Esophagus (tissue), 2 donors: Measurements from ENCODE around the gene DMAC2L. TPM values are rescaled to one million over a fixed set of nuclear protein-coding genes. Genes with fewer than 3 reads are reported as not detected.

Experiments used
- H3K27ac ChIP-seq, 2 donors: one replicate each; pipeline ENCODE4 v1.5.1; 2013; ENCODE audit warnings: low read depth in 2 of 2, mild to moderate bottlenecking in 2 of 2, inconsistent platforms in 1 of 2, low read length in 1 of 2, moderate library complexity in 1 of 2
- H3K27me3 ChIP-seq, 2 donors: one replicate each; pipeline ENCODE4 v1.6.1; 2013; ENCODE audit warnings: low read length in 2 of 2, control low read depth in 1 of 2, mild to moderate bottlenecking in 1 of 2; ENCODE audit not compliant: insufficient read depth in 2 of 2, control insufficient read depth in 1 of 2
- H3K36me3 ChIP-seq, 2 donors: one replicate each; pipeline ENCODE4 v1.6.1; 2013; ENCODE audit warnings: low read length in 1 of 2; ENCODE audit not compliant: control insufficient read depth in 2 of 2, insufficient read depth in 2 of 2
- H3K4me1 ChIP-seq, 2 donors: one replicate each; pipeline ENCODE4 v1.6.1; 2013; ENCODE audit warnings: low read length in 1 of 2; ENCODE audit not compliant: control insufficient read depth in 2 of 2, insufficient read depth in 2 of 2
- H3K4me3 ChIP-seq, 2 donors: one replicate each; pipeline ENCODE4 v1.5.1; 2013; ENCODE audit warnings: low read length in 2 of 2, mild to moderate bottlenecking in 2 of 2, low read depth in 1 of 2, moderate library complexity in 1 of 2
- H3K9me3 ChIP-seq, 2 donors: one replicate each; pipeline ENCODE4 v1.6.1; 2013; ENCODE audit warnings: mild to moderate bottlenecking in 2 of 2, low read depth in 1 of 2, low read length in 1 of 2, moderate library complexity in 1 of 2; ENCODE audit not compliant: control insufficient read depth in 2 of 2, insufficient read depth in 1 of 2
- WGBS, 2 donors: extraction: QIAGEN DNeasy Blood & Tissue Kit; methylation state at CpG; one replicate each; pipeline ENCODE4 v1.1.7; 2013; 5-methylcytosine and 5-hydroxymethylcytosine counted together
- polyA plus RNA-seq, 2 donors: library from polyadenylated mRNA; stranded (reverse); fragments of 200-250 nt; gene quantifications; one replicate each; pipeline ENCODE4 v1.2.3, GENCODE V29; 2013
- donor health status: healthy with polysubstance abuse.
- donor health status: Bipolar disorder and iron deficiency.

DMAC2L gene
- polyA plus RNA-seq, 2 donors, result 16.0 to 18.9 TPM

GRCh38 chr14:50340045-50340444, 27.9 kb downstream of the DMAC2L start:
- WGBS, 2 donors, result 87 to 94% methylated on average over 5 of the region's 5 CpGs
- H3K4me3 ChIP-seq, result no peak overlapping the region
- no peaks in the 10 kb centered on the region for H3K9me3 ChIP-seq
- no peaks in the 10 kb centered on the region for H3K36me3 ChIP-seq
- H3K4me1 ChIP-seq, result peaks cover 0 to 4% of the 10 kb centered on the region in 2 donors
- no peaks in the 10 kb centered on the region for H3K27me3 ChIP-seq
- no peak overlapping the region for H3K27ac ChIP-seq

- Histone ChIP-seq H3K4me1 (peaks cover 0 to 2% of the 10 kb centered on the region in 2 donors), H3K27me3 (no peaks in the 10 kb centered on the region), H3K4me3 (no peak overlapping the region), H3K9me3 (no peaks in the 10 kb centered on the region), H3K36me3 (no peaks in the 10 kb centered on the region), H3K27ac (no peak overlapping the region)
- WGBS, 2 donors, result 90 to 92% methylated on average over 9 of the region's 9 CpGs
Measured at GRCh38 chr14:50340963-50341362, 28.8 kb downstream of the DMAC2L start.

DNA sequence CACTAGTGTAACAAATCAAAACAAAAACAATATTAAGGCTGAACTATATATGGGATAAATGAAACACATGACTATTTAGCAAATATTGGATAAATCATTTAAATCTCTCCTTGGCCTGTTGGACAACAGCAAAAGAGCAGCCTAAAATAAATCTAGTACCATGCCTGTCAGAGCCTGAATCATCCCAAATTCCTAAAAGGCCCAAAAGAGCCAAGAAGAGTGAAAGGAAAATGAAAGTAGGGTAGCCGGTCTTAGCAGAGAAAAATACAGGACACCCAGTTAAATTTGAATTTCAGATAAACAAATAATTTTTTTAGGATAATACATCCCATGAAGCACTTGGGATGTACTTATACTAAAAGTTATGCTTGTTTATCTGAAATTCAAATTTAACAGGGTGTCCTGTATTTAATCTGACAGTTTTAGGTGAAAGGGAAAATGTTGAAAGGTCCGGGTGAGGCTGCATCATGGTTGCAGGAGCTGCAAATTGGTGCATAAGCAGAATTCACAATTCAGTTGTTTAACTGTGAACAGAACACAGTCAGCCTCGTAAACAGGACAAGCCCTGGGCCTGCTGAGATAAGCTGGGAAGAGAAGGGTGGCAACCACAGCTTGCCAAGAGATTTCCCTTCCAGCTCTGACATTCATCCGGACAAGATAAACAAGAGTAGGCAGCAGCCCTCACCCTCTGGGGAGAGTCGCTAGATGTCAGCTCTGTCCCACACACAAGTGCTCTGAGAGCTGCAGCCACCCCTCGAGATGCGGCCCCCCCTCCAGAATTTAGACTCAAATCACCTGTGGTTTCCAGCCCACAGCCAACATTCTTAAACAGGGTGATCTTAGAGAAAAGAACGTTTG, 30.3 kb downstream of the DMAC2L start:
- Histone ChIP-seq H3K36me3 (no peaks in the 10 kb centered on the region), H3K4me3 (peak overlapping the region in 1 of 2 donors; percentile 15), H3K27me3 (no peaks in the 10 kb centered on the region), H3K4me1 (peaks cover 0 to 2% of the 10 kb centered on the region in 2 donors), H3K9me3 (no peaks in the 10 kb centered on the region), H3K27ac (peak overlapping the region; percentile 11 to 49)
- WGBS, 2 donors, result 11 to 14% methylated on average over 8 of the region's 8 CpGs

- H3K27me3 ChIP-seq, result no peaks in the 10 kb centered on the region
- no peak overlapping the region for H3K27ac ChIP-seq
- H3K4me1 ChIP-seq, result peaks cover 0 to 2% of the 10 kb centered on the region in 2 donors
Measured at GRCh38 chr14:50343434-50343833, 31.3 kb downstream of the DMAC2L start.

GRCh38 chr14:50344116-50344775, 32.1 kb downstream of the DMAC2L start:
- no peaks in the 10 kb centered on the region for H3K27me3 ChIP-seq
- H3K4me3 ChIP-seq, result no peak overlapping the region
- H3K4me1 ChIP-seq, result peaks cover 0 to 2% of the 10 kb centered on the region in 2 donors
- WGBS, 2 donors, result 83 to 85% methylated on average over 7 of the region's 7 CpGs
- no peaks in the 10 kb centered on the region for H3K9me3 ChIP-seq
- no peaks in the 10 kb centered on the region for H3K36me3 ChIP-seq
- H3K27ac ChIP-seq, result no peak overlapping the region

More at GRCh38 chr14:50343434-50343833, 31.3 kb downstream of the DMAC2L start:
- WGBS, 2 donors, result 73 to 78% methylated on average over 1 of the region's 1 CpG
- Histone ChIP-seq H3K9me3 (no peaks in the 10 kb centered on the region), H3K4me3 (no peak overlapping the region), H3K36me3 (no peaks in the 10 kb centered on the region)

DNA sequence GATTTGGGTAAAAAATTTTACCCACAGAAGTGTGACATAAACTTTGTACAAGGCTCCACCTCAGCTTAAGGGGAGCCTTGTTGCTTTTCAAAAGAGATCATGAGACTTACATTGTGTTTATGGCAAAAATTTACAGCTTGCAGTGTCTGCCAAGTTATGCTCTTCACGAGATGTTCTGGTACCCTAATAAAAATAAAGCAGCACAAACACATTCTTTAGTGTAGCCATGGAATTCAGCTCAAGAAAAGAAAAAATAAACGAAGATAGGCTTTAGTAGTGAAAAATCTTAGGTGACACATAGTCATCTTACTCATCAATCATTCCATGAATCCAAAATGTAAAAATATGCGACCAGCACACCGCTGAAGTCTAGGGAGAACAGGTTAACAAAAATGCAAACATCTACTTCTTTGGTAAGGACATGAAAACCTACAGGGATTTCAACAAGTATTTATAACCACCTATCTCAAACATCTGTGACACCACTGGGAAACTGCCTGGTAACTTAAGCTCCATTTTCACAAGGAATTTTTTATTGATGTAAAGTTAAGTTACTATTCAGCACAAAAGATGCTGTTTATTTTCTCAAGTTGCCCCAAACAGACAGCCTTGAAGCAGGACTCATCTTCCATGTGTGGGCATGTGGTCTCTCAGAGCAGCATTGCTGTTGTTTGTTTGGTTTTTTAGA, 32.9 kb downstream of the DMAC2L start:
- H3K4me3 ChIP-seq, result no peak overlapping the region
- H3K4me1 ChIP-seq, result peaks cover 0 to 2% of the 10 kb centered on the region in 2 donors
- H3K9me3 ChIP-seq, result no peaks in the 10 kb centered on the region
- 48 to 60% methylated on average over 4 of the region's 4 CpGs for WGBS, 2 donors
- H3K27ac ChIP-seq, result no peak overlapping the region
- no peaks in the 10 kb centered on the region for H3K27me3 ChIP-seq
- no peaks in the 10 kb centered on the region for H3K36me3 ChIP-seq

- Histone ChIP-seq H3K9me3 (no peaks in the 10 kb centered on the region), H3K4me3 (no peak overlapping the region), H3K27me3 (no peaks in the 10 kb centered on the region), H3K27ac (no peak overlapping the region), H3K36me3 (no peaks in the 10 kb centered on the region), H3K4me1 (peaks cover 0 to 2% of the 10 kb centered on the region in 2 donors)
- 63 to 69% methylated on average over 6 of the region's 6 CpGs for WGBS, 2 donors
Measured at GRCh38 chr14:50345846-50346422, 33.8 kb downstream of the DMAC2L start.

GRCh38 chr14:50347521-50347920, 35.4 kb downstream of the DMAC2L start:
- WGBS, 2 donors, result 50 to 92% methylated on average over 1 of the region's 1 CpG
- H3K9me3 ChIP-seq, result no peaks in the 10 kb centered on the region
- no peak overlapping the region for H3K27ac ChIP-seq
- no peak overlapping the region for H3K4me3 ChIP-seq
- peaks cover 0 to 2% of the 10 kb centered on the region in 2 donors for H3K4me1 ChIP-seq
- H3K27me3 ChIP-seq, result no peaks in the 10 kb centered on the region
- H3K36me3 ChIP-seq, result no peaks in the 10 kb centered on the region

GRCh38 chr14:50348933-50349332, 36.8 kb downstream of the DMAC2L start:
- no peaks in the 10 kb centered on the region for H3K36me3 ChIP-seq
- no peak overlapping the region for H3K4me3 ChIP-seq
- H3K27me3 ChIP-seq, result no peaks in the 10 kb centered on the region
- H3K4me1 ChIP-seq, result peaks cover 0 to 2% of the 10 kb centered on the region in 2 donors
- no peaks in the 10 kb centered on the region for H3K9me3 ChIP-seq
- no peak overlapping the region for H3K27ac ChIP-seq
